ENCODE results near the gene RBM10. TPM values are rescaled to one million over a fixed set of nuclear protein-coding genes. Genes with fewer than 3 reads are reported as not detected.

The RBM10 gene
- total RNA-seq, 1 donor from 2014 or later = 33.6 TPM

DNA sequence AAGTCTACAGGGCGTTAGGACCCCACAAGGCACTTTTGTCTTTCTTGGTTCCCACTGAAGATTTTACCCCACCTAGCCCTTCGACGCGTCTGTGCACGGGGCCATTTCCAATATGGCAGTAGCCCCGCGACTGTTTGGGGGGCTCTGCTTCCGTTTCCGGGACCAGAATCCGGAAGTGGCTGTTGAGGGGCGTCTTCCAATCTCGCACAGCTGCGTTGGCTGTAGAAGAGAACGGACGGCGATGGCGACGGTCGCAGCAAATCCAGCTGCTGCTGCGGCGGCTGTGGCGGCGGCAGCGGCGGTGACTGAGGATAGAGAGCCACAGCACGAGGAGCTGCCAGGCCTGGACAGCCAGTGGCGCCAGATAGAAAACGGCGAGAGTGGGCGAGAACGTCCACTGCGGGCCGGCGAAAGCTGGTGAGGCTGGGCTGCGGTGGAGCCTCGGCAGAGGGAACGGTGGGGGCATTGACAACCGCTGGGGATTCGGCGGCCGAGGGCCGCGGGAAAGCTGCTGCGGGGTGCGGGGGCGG lies 87.8 kb downstream of the RBM10 start, which contains the start of gene USP11:
USP11 (plus strand) TSS at position 207 of the 530 bp plus-strand sequence; CDS start at position 242, 35 bp downstream.
- peak; percentile 72 for DNase-seq (ENCODE audit: low read depth)

DNA sequence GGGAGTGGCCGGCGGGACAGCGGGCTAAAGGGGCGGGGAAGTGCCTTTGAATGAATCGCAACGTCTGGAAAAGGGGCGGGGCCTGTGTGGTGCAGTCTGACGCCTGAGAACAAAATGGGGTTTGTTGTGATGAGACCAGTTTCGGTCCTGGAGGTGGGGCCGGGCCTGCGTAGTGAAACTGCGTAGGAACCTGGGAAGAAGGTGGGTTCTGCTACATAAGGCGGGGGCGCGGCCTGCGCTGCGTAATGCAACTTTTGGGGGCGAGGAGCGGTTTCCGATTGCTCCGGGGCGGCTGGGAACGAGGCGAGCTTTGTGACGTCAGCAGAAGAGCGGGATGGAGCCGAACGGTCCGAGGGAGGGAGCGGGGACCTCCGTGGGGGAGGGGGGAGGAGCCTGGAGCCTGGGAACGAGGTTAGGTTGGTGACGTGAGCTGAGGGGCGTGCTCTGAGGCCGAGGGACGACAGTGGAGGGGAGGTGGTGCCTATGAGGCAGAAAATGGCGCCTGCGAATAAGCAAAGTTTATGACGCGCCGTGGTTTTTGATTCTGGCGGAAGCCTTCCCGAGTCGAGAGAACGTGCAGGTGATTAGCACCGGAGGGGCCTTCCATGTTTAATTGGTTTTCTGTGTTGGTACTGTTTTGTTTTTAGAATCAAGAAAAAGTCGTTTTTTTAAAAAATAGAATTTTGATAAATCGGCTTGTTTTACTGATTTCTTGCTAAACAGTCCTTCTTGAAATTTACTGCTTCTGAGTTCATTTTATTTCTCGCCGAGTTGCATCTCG lies 88.5 kb downstream of the RBM10 start:
- DNase-seq (ENCODE audit: low read depth) = peak; percentile 94

DNA sequence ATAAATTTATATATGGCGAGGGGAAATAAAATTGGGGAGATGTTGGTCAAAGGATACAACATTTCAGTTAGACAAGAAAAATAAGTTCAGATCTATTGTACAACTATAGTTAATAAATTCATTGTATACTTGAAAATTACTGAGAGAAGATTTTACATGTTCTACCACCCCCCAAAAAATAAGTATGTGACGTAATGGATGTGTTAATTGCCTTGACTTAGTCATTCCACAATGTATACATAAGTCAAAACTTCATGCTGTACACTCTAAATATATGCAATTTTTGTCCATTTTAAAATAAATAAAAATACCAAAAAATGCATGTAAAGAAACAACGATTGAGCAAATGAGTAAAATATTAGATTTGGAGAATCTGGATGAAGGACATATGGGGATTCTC lies 89.6 kb downstream of the RBM10 start:
- no peak for DNase-seq (ENCODE audit: low read depth)

DNA sequence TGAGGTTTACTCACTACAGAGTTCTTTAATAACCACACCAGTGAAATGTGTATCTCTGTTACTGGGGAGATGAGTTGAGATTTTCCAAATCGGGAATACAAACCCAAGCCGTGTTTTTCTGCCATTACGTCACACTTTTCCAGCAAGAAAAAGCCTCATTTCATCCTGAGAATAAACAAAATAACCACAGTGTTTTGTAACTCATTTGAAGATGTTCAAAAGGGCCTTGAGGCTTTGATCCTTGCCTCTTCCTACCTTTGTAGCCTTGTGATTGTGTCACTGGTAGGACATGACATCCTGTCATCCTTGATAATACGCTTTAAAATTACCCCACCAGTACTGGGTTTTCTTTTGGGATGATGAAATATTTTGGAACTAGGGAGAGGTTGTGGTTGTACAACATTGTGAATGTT lies 90.7 kb downstream of the RBM10 start:
- no peak for DNase-seq (ENCODE audit: low read depth)

Other genes starting within 250 kb of the RBM10 start
- gene JADE3, start 232.8 kb upstream of the RBM10 start, total RNA-seq = 2.2 and 2.8 TPM in 2 replicates
- gene RGN, start 66.8 kb upstream of the RBM10 start, total RNA-seq = not detected in 2 replicates
- 46.6 and 53.0 TPM in 2 replicates for gene NDUFB11, start 519 bp upstream of the RBM10 start, total RNA-seq
- 195 and 200 TPM in 2 replicates for gene UBA1, start 48.6 kb downstream of the RBM10 start, total RNA-seq
- 146 and 151 TPM in 2 replicates for gene CDK16, start 73.5 kb downstream of the RBM10 start, total RNA-seq
- 42.6 and 53.9 TPM in 2 replicates for gene USP11, start 87.8 kb downstream of the RBM10 start, total RNA-seq
- gene ZNF157, start 225.4 kb downstream of the RBM10 start, total RNA-seq = 0.08 and 0.47 TPM in 2 replicates